ENCODE measurements around the gene GGT7.
A peak's percentile ranks its signal among the peaks of the same experiment; 100 is the strongest.

GGT7 gene

DNA sequence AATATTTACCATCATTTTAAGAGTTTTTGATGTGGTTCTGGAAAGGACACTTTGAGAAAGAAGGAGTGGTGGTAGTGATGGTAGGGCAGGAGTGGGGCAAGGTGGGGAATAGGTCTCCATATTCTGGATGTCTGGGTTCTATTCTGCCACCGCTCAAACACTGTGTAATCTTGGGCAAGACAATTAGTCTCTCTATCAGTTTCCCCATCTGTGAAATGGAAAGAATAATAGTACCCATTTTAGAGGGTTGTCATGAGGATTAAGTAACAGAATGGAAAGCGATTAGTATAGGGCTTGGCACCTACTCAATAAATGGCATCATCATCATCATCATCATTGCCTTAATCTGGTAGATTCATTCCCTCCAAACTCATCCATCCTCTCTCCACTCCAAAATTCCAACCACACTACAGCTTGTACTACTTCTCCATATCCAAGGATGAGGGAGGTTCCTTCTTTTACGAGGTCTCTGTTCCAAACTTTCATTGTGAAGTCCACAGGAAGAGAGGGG, 982 bp upstream of the GGT7 start:
- Histone ChIP-seq H3K4me2 (peak overlapping the region; percentile 96), H3K9ac (no peak overlapping the region), H3K4me3 (IDR thresholded peaks at IDR 0.05; ENCODE audit: insufficient read depth, low read depth, low read length) (no peak overlapping the region), H4K20me1 (ENCODE audit: insufficient read depth) (no peaks in the 10 kb centered on the region), H3K27ac (no peak overlapping the region), H3K36me3 (ENCODE audit: insufficient read depth) (no peaks in the 10 kb centered on the region), H3K79me2 (ENCODE audit: insufficient read depth, low read depth) (no peaks in the 10 kb centered on the region), H3K27me3 (ENCODE audit: insufficient read depth, low read depth) (no peaks in the 10 kb centered on the region), H2AFZ (ENCODE audit: low read depth) (peak overlapping the region; percentile 95; the same call in 1 of the 2 replicates), H3K4me1 (ENCODE audit: low read depth, poor library complexity, severe bottlenecking) (peaks cover 34% of the 10 kb centered on the region)
- TF ChIP-seq, protein P1, sequence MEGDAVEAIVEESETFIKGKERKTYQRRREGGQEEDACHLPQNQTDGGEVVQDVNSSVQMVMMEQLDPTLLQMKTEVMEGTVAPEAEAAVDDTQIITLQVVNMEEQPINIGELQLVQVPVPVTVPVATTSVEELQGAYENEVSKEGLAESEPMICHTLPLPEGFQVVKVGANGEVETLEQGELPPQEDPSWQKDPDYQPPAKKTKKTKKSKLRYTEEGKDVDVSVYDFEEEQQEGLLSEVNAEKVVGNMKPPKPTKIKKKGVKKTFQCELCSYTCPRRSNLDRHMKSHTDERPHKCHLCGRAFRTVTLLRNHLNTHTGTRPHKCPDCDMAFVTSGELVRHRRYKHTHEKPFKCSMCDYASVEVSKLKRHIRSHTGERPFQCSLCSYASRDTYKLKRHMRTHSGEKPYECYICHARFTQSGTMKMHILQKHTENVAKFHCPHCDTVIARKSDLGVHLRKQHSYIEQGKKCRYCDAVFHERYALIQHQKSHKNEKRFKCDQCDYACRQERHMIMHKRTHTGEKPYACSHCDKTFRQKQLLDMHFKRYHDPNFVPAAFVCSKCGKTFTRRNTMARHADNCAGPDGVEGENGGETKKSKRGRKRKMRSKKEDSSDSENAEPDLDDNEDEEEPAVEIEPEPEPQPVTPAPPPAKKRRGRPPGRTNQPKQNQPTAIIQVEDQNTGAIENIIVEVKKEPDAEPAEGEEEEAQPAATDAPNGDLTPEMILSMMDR (conservative IDR thresholded peaks at IDR 0.05; ENCODE audit: low read depth, low read length) = no peak

DNA sequence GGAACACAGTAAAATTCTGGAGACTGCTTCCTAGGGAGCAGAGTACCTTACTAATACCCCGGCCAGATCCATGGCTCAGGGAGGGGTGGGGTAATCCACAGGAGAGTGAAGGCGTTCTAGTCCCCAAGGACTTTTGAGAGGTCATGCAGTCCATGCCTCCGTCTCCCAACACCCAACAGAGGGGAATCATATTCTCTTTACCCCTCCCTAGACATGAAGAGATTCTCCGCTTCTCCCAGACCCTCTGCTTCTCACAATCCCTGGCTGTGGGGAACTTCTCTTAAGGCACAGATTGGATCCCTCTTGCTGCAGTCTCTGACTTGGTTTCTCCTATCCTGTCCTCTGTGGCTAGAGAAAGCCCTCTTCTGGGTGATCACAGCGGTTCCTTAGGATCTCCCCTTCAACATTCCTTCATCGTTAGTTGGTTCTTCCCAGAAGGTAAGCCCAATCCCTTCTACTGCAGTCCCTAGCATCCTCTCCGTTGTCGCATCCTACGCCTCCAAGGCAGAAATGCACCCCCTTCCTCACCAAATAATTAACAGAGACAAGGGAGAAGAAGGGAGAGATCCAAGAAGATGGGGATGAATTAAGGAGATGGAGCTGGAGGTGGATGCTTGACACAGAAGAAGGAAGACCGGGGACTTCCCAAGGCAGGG, 562 bp downstream of the GGT7 start:
- Histone ChIP-seq H3K27me3 (ENCODE audit: insufficient read depth, low read depth) (no peaks in the 10 kb centered on the region), H4K20me1 (ENCODE audit: insufficient read depth) (no peaks in the 10 kb centered on the region), H3K79me2 (ENCODE audit: insufficient read depth, low read depth) (no peaks in the 10 kb centered on the region), H2AFZ (ENCODE audit: low read depth) (peak overlapping the region; percentile 95), H3K27ac (no peak overlapping the region), H3K4me3 (IDR thresholded peaks at IDR 0.05; ENCODE audit: insufficient read depth, low read depth, low read length) (no peak overlapping the region), H3K9ac (peak overlapping the region; percentile 47; the same call in 1 of the 2 replicates), H3K36me3 (ENCODE audit: insufficient read depth) (no peaks in the 10 kb centered on the region), H3K4me1 (ENCODE audit: low read depth, poor library complexity, severe bottlenecking) (peaks cover 34% of the 10 kb centered on the region), H3K4me2 (peak overlapping the region; percentile 96)
- TF ChIP-seq, protein P1 (conservative IDR thresholded peaks at IDR 0.05; ENCODE audit: low read depth, low read length) = no peak

DNA sequence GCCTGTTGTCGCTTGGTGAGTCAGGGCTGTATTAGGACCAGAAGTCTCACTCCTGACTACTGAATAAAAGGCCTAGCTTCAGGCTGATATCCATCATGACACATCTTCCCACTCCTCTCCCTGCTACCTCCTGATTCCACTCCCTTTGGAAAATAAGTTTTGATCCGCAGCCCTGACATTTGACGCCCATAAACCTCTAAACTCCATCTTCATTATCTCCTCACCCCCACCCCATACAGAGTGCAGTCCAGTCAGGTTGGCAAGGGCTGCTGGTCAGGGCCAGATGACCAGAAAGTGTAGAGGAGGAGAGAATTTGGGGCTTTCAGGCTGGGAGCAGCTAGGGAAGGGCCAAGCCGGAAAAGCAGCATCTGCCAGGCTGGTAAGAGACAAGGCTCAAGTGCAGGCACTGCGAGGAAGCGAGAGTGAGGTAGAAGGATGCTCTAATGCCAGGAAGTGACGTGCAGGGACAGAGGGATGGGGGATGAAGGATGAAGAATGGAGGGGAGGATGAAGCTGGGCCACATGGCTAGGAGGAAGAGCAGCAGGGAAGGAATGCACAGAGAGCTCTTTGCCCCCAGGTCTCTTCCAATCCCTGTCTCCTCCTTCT, 1.2 kb downstream of the GGT7 start:
- H2AFZ ChIP-seq (ENCODE audit: low read depth) = no peak overlapping the region
- TF ChIP-seq, protein P1 (conservative IDR thresholded peaks at IDR 0.05; ENCODE audit: low read depth, low read length) = no peak
- H3K36me3 ChIP-seq (ENCODE audit: insufficient read depth) = no peaks in the 10 kb centered on the region
- H3K79me2 ChIP-seq (ENCODE audit: insufficient read depth, low read depth) = no peaks in the 10 kb centered on the region
- H3K4me3 ChIP-seq (IDR thresholded peaks at IDR 0.05; ENCODE audit: insufficient read depth, low read depth, low read length) = no peak overlapping the region
- no peaks in the 10 kb centered on the region for H3K27me3 ChIP-seq (ENCODE audit: insufficient read depth, low read depth)
- no peak overlapping the region for H3K9ac ChIP-seq
- peak overlapping the region; percentile 96; the same call in 1 of the 2 replicates for H3K4me2 ChIP-seq
- H4K20me1 ChIP-seq (ENCODE audit: insufficient read depth) = no peaks in the 10 kb centered on the region
- no peak overlapping the region for H3K27ac ChIP-seq
- H3K4me1 ChIP-seq (ENCODE audit: low read depth, poor library complexity, severe bottlenecking) = peaks cover 34% of the 10 kb centered on the region

DNA sequence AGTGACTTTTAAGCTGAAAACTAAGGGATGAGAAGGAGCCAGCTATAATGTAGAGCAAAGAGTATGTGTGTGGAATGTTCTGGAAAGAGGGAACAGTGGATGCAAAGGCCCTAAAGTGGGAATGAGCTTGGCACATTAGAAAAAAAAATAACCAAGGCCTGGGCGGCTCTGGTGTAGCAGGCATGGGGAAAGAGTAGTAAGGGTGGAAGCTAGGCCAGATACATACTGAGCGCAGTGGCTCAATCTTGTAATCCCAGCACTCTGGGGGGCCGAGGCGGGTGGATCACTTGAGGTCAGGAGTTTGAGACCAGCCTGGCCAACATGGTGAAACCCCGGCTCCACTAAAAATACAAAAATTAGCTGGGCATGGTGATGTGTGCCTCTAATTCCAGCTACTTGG, 8.4 kb downstream of the GGT7 start:
- H3K4me2 ChIP-seq = no peak overlapping the region
- no peak overlapping the region for H3K4me3 ChIP-seq (IDR thresholded peaks at IDR 0.05; ENCODE audit: insufficient read depth, low read depth, low read length)
- H2AFZ ChIP-seq (ENCODE audit: low read depth) = no peak overlapping the region
- H3K9ac ChIP-seq = no peak overlapping the region
- H3K27me3 ChIP-seq (ENCODE audit: insufficient read depth, low read depth) = no peaks in the 10 kb centered on the region
- no peak overlapping the region for H3K27ac ChIP-seq
- H4K20me1 ChIP-seq (ENCODE audit: insufficient read depth) = no peaks in the 10 kb centered on the region
- H3K79me2 ChIP-seq (ENCODE audit: insufficient read depth, low read depth) = no peaks in the 10 kb centered on the region
- H3K4me1 ChIP-seq (ENCODE audit: low read depth, poor library complexity, severe bottlenecking) = no peaks in the 10 kb centered on the region
- TF ChIP-seq, protein P1 (conservative IDR thresholded peaks at IDR 0.05; ENCODE audit: low read depth, low read length) = no peak
- no peaks in the 10 kb centered on the region for H3K36me3 ChIP-seq (ENCODE audit: insufficient read depth)
